Trophoblast cell (in vitro differentiated cells and primary cell): ENCODE results near the gene VNN1.

ENCODE experiments used
- DNase-seq, 2 donors: peaks; one replicate each; pipeline ENCODE4 v3.0.0-alpha.2; 2016
- H2AFZ ChIP-seq: 2 replicates; pipeline ENCODE4 v1.6.1; 2013; ENCODE audit warnings: low read length, moderate library complexity, mild to moderate bottlenecking; ENCODE audit not compliant: insufficient read depth, poor library complexity
- H2AK5ac ChIP-seq: 2 replicates; pipeline ENCODE4 v1.6.1; 2013; ENCODE audit warnings: mild to moderate bottlenecking, low read length
- H2BK120ac ChIP-seq: 2 replicates; pipeline ENCODE4 v1.6.1; 2013; ENCODE audit warnings: low read length, mild to moderate bottlenecking, moderate library complexity; ENCODE audit not compliant: insufficient read depth, poor library complexity
- H2BK12ac ChIP-seq: 2 replicates; pipeline ENCODE4 v1.6.1; 2013; ENCODE audit warnings: mild to moderate bottlenecking, low read length, moderate library complexity
- H2BK5ac ChIP-seq: 2 replicates; pipeline ENCODE4 v1.6.1; 2013; ENCODE audit warnings: low read length, low read depth, moderate library complexity, mild to moderate bottlenecking; ENCODE audit not compliant: poor library complexity
- H3K14ac ChIP-seq: 2 replicates; pipeline ENCODE4 v1.6.1; 2013; ENCODE audit warnings: mild to moderate bottlenecking, low read length
- H3K18ac ChIP-seq: 2 replicates; pipeline ENCODE4 v1.6.1; 2013; ENCODE audit warnings: mild to moderate bottlenecking, low read length
- H3K23ac ChIP-seq: 2 replicates; pipeline ENCODE4 v1.6.1; 2013; ENCODE audit warnings: low read length
- H3K27ac ChIP-seq: 2 replicates; pipeline ENCODE4 v1.5.1; 2013; ENCODE audit warnings: low read depth, mild to moderate bottlenecking, inconsistent platforms, low read length, moderate library complexity
- H3K27me3 ChIP-seq: 2 replicates; pipeline ENCODE4 v1.6.1; 2013; ENCODE audit warnings: inconsistent platforms, mild to moderate bottlenecking, low read length, moderate library complexity; ENCODE audit not compliant: insufficient read depth
- H3K36me3 ChIP-seq, 2 experiments: 1 replicate in 1 of 2; 2 replicates in 1 of 2; pipeline ENCODE4 v1.6.1; 2013; ENCODE audit warnings: low read length in 2 of 2, mild to moderate bottlenecking in 2 of 2, moderate library complexity in 1 of 2; ENCODE audit not compliant: insufficient read depth in 2 of 2, control insufficient read depth in 1 of 2
- H3K4ac ChIP-seq: 2 replicates; pipeline ENCODE4 v1.6.1; 2013; ENCODE audit warnings: low read depth, mild to moderate bottlenecking, low read length, moderate library complexity
- H3K4me1 ChIP-seq, 2 experiments: 1 replicate in 1 of 2; 2 replicates in 1 of 2; pipeline ENCODE4 v1.6.1; 2013; ENCODE audit warnings: low read length in 2 of 2, mild to moderate bottlenecking in 2 of 2, moderate library complexity in 1 of 2; ENCODE audit not compliant: insufficient read depth in 2 of 2, control insufficient read depth in 1 of 2
- H3K4me2 ChIP-seq: 2 replicates; pipeline ENCODE4 v1.6.1; 2013; ENCODE audit warnings: inconsistent platforms, mild to moderate bottlenecking, low read length, moderate library complexity
- H3K4me3 ChIP-seq: 2 replicates; pipeline ENCODE4 v1.5.1; 2013; ENCODE audit warnings: mild to moderate bottlenecking, low read depth, low read length, inconsistent platforms
- H3K79me1 ChIP-seq: one replicate; pipeline ENCODE4 v1.6.1; 2013; ENCODE audit warnings: low read length
- H3K79me2 ChIP-seq: 2 replicates; pipeline ENCODE4 v1.6.1; 2013; ENCODE audit warnings: low read length, mild to moderate bottlenecking; ENCODE audit not compliant: control insufficient read depth, insufficient read depth, poor library complexity
- H3K9ac ChIP-seq: 2 replicates; pipeline ENCODE4 v1.6.1; 2013; ENCODE audit warnings: mild to moderate bottlenecking, low read length
- H3K9me3 ChIP-seq: 2 replicates; pipeline ENCODE4 v1.6.1; 2013; ENCODE audit warnings: low read depth, mild to moderate bottlenecking, control low read depth, inconsistent platforms, low read length; ENCODE audit not compliant: insufficient read depth
- H4K12ac ChIP-seq: 2 replicates; pipeline ENCODE4 v1.6.1; 2013; ENCODE audit warnings: low read depth, mild to moderate bottlenecking, low read length, moderate library complexity
- H4K8ac ChIP-seq: 2 replicates; pipeline ENCODE4 v1.6.1; 2013; ENCODE audit warnings: low read depth, mild to moderate bottlenecking, low read length, moderate library complexity
- H4K91ac ChIP-seq: one replicate; pipeline ENCODE4 v1.6.1; 2013; ENCODE audit warnings: low read depth, mild to moderate bottlenecking, low read length, moderate library complexity
- WGBS: extraction: QIAGEN DNeasy Blood & Tissue Kit; methylation state at CpG from one replicate; pipeline ENCODE4 v1.1.7; 2013; ENCODE audit warnings: missing lambda C conversion rate; ENCODE audit not compliant: insufficient read length, insufficient coverage; ENCODE audit errors: extremely low coverage; 5-methylcytosine and 5-hydroxymethylcytosine counted together

Gene VNN1

GRCh38 chr6:132686531-132686930 is 27.3 kb downstream of the VNN1 start:
- H3K79me2 ChIP-seq, result no peaks in the 10 kb centered on the region

DNA sequence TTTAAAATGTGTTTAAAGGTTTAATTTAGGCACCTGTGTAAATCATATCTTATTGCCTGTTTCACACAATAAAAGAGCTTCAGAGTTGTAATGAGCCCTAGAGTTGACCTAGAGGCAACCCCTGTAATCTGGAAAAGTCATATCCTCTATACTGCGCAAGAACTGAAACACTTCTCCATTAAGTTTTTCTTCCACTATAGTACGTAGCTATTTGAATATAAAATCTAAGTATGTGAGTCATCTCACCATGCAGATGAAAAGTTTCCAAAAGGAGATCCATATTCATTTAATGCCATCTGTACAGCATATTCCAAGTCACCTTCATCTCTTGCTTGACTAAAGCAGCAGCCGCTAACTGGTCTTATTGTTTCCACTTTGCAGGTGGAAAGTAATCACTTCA is 28.8 kb downstream of the VNN1 start:
- Histone ChIP-seq H2BK120ac (no peak overlapping the region), H3K18ac (no peak overlapping the region), H3K4me2 (no peak overlapping the region), H4K91ac (no peak overlapping the region), H3K23ac (no peak overlapping the region), H3K79me2 (no peaks in the 10 kb centered on the region), H2AFZ (no peak overlapping the region), H3K14ac (no peak overlapping the region), H3K27ac (no peak overlapping the region), H3K9ac (no peak overlapping the region), H3K4me1 (peaks cover 0 to 4% of the 10 kb centered on the region in 2 experiments), H3K4ac (no peak overlapping the region), H3K4me3 (no peak overlapping the region), H3K27me3 (no peaks in the 10 kb centered on the region), H3K79me1 (no peaks in the 10 kb centered on the region), H3K36me3 (no peaks in the 10 kb centered on the region), H3K9me3 (no peaks in the 10 kb centered on the region), H2BK12ac (no peak overlapping the region), H2BK5ac (no peak overlapping the region), H4K12ac (no peak overlapping the region), H4K8ac (no peak overlapping the region), H2AK5ac (no peak overlapping the region)
- no CpG with 5 or more reads among the region's 3 CpGs for WGBS
- no peak for DNase-seq

More at GRCh38 chr6:132686531-132686930, 27.3 kb downstream of the VNN1 start:
- peaks cover 0 to 4% of the 10 kb centered on the region in 2 experiments for H3K4me1 ChIP-seq
- no CpG with 5 or more reads among the region's 3 CpGs for WGBS
- no peak overlapping the region for H2BK120ac ChIP-seq
- no peak overlapping the region for H4K12ac ChIP-seq
- H3K4me2 ChIP-seq, result no peak overlapping the region
- DNase-seq, result peak in 1 of 2 donors; percentile 4
- no peak overlapping the region for H2BK12ac ChIP-seq
- H3K4me3 ChIP-seq, result no peak overlapping the region
- H3K27me3 ChIP-seq, result no peaks in the 10 kb centered on the region
- H3K18ac ChIP-seq, result no peak overlapping the region
- no peaks in the 10 kb centered on the region for H3K36me3 ChIP-seq
- H3K79me1 ChIP-seq, result no peaks in the 10 kb centered on the region
- no peak overlapping the region for H3K27ac ChIP-seq
- H3K4ac ChIP-seq, result no peak overlapping the region
- H3K9ac ChIP-seq, result no peak overlapping the region
- no peak overlapping the region for H3K14ac ChIP-seq
- no peak overlapping the region for H2AFZ ChIP-seq
- no peaks in the 10 kb centered on the region for H3K9me3 ChIP-seq
- no peak overlapping the region for H2AK5ac ChIP-seq
- no peak overlapping the region for H4K8ac ChIP-seq
- no peak overlapping the region for H3K23ac ChIP-seq
- no peak overlapping the region for H2BK5ac ChIP-seq
- no peak overlapping the region for H4K91ac ChIP-seq

- Histone ChIP-seq H2AK5ac (no peak overlapping the region), H3K27me3 (no peaks in the 10 kb centered on the region), H3K79me1 (no peaks in the 10 kb centered on the region), H3K18ac (no peak overlapping the region), H2BK12ac (no peak overlapping the region), H2BK5ac (no peak overlapping the region), H3K4ac (no peak overlapping the region), H4K8ac (no peak overlapping the region), H2AFZ (no peak overlapping the region), H3K27ac (no peak overlapping the region), H3K14ac (no peak overlapping the region), H3K9ac (no peak overlapping the region), H2BK120ac (no peak overlapping the region), H4K91ac (no peak overlapping the region), H3K4me1 (peaks cover 0 to 4% of the 10 kb centered on the region in 2 experiments), H3K79me2 (no peaks in the 10 kb centered on the region), H3K23ac (no peak overlapping the region), H3K36me3 (no peaks in the 10 kb centered on the region), H3K4me3 (no peak overlapping the region), H3K9me3 (no peaks in the 10 kb centered on the region), H4K12ac (no peak overlapping the region), H3K4me2 (no peak overlapping the region)
- DNase-seq, result peak; percentile 21 to 59
- WGBS, result no CpG with 5 or more reads among the region's 6 CpGs
Measured at GRCh38 chr6:132684272-132684671, 29.6 kb downstream of the VNN1 start.

DNA sequence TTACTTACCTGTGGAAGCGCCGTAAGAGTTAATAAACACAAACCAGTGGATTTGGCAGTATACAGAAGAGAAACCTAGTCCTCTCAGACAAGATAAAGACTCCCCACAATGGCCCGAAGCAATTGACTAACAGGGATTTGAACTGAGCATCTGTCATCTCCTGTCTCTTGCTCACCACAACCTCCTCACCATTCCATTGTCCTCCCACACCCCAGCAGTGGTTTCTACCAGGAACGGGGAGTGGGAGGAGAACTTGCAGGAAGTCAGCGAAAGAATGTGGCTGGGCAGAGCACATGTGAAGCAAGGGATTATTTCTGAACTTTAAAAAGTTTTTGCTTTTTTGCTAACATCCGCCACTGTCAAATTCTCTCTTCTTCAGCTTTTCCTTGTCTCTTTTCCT is 30.3 kb downstream of the VNN1 start:
- H2BK5ac ChIP-seq, result no peak overlapping the region
- no peak overlapping the region for H2BK12ac ChIP-seq
- no peak overlapping the region for H2AK5ac ChIP-seq
- peaks cover 0 to 4% of the 10 kb centered on the region in 2 experiments for H3K4me1 ChIP-seq
- no peaks in the 10 kb centered on the region for H3K79me1 ChIP-seq
- H3K4me3 ChIP-seq, result no peak overlapping the region
- H3K27me3 ChIP-seq, result no peaks in the 10 kb centered on the region
- no peak overlapping the region for H4K12ac ChIP-seq
- no peaks in the 10 kb centered on the region for H3K9me3 ChIP-seq
- H3K36me3 ChIP-seq, result no peaks in the 10 kb centered on the region
- no peak overlapping the region for H4K91ac ChIP-seq
- peak; percentile 33 to 40 for DNase-seq
- H3K27ac ChIP-seq, result no peak overlapping the region
- H3K9ac ChIP-seq, result no peak overlapping the region
- no peak overlapping the region for H2AFZ ChIP-seq
- no peak overlapping the region for H3K14ac ChIP-seq
- no peak overlapping the region for H3K4ac ChIP-seq
- H3K18ac ChIP-seq, result no peak overlapping the region
- WGBS, result no CpG with 5 or more reads among the region's 6 CpGs
- no peak overlapping the region for H3K23ac ChIP-seq
- no peaks in the 10 kb centered on the region for H3K79me2 ChIP-seq
- no peak overlapping the region for H2BK120ac ChIP-seq
- H3K4me2 ChIP-seq, result no peak overlapping the region
- peak overlapping the region; percentile 43 for H4K8ac ChIP-seq
